ENCODE measurements around the gene DEFB123.

DNA sequence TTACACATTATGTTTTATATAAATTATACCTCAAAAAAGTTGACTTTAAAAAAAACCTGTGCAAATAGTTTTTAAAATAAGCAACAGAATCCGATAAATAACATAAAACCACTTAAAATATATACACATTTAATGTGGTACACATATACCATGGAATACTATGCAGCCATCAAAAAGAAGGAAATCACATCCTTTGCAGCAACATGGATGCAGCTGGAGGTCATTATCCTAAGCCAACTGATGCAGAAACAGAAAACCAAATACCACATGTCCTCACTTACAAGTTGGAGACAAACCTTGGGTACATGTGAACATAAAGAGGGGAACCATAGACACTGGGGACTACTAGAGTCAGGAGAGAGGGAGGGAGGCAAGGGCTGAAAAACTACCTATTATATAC, 30.4 kb upstream of the DEFB123 start:
- TF ChIP-seq, protein P1, sequence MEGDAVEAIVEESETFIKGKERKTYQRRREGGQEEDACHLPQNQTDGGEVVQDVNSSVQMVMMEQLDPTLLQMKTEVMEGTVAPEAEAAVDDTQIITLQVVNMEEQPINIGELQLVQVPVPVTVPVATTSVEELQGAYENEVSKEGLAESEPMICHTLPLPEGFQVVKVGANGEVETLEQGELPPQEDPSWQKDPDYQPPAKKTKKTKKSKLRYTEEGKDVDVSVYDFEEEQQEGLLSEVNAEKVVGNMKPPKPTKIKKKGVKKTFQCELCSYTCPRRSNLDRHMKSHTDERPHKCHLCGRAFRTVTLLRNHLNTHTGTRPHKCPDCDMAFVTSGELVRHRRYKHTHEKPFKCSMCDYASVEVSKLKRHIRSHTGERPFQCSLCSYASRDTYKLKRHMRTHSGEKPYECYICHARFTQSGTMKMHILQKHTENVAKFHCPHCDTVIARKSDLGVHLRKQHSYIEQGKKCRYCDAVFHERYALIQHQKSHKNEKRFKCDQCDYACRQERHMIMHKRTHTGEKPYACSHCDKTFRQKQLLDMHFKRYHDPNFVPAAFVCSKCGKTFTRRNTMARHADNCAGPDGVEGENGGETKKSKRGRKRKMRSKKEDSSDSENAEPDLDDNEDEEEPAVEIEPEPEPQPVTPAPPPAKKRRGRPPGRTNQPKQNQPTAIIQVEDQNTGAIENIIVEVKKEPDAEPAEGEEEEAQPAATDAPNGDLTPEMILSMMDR (IDR thresholded peaks at IDR 0.05 in 4 of 5, conservative IDR thresholded peaks at IDR 0.05 in 1 of 5) = no peak
- no peak for TF ChIP-seq POLR2A (IDR thresholded peaks at IDR 0.05)

Data from gastrocnemius medialis (tissue), 4 donors.